ENCODE measurements around the gene PRKG2. TPM values are rescaled to one million over a fixed set of nuclear protein-coding genes. Genes with fewer than 3 reads are reported as not detected.

The PRKG2 gene
- total and polyA plus RNA-seq, 2 of the 13 experiments (the other 11 are each of a cell fraction or from before 2014, with no cell fraction given): 0.04 TPM

GRCh38 chr4:81137446-81137845 lies 77.6 kb downstream of the PRKG2 start:
- ChIA-PET CTCF (ENCODE audit: low intra/inter-chr PET ratio, low total read pairs) (no interaction called here), POLR2A (no interaction called here)
- H3K9ac ChIP-seq (ENCODE audit: insufficient read depth, low read depth, low read length): no peak overlapping the region
- no peaks in the 10 kb centered on the region for H3K9me3 ChIP-seq (ENCODE audit: low read length)
- no peaks in the 10 kb centered on the region for H3K36me3 ChIP-seq (replicated peaks in 1 of 2; ENCODE audit: control insufficient read depth in 1 of 2, insufficient read depth in 2 of 2, low read length in 2 of 2)
- no peak for ATAC-seq
- WGBS (ENCODE audit: low lambda C conversion rate): 18% methylated on average over 3 of the region's 3 CpGs
- intact Hi-C loops (cut with micrococcal nuclease; ENCODE audit: unreplicated experiment) (no loop called here), in situ Hi-C loops (cut with HindIII; ENCODE audit: extremely low pct_ligation_motif_present, low pct_unique_long_range_greater_than_20kb) (no loop called here)
- H3K4me2 ChIP-seq (ENCODE audit: low read depth, low read length): no peak overlapping the region
- FAIRE-seq: no peak
- no TSS peak for BruUV-seq (replicated peaks)
- TF ChIP-seq RFXANK (CRISPR knock-in tag; IDR thresholded peaks at IDR 0.05) (no peak), TGIF2 (CRISPR knock-in tag; IDR thresholded peaks at IDR 0.05) (no peak), HDAC2 (CRISPR knock-in tag; IDR thresholded peaks at IDR 0.05) (no peak), HNRNPL (IDR thresholded peaks at IDR 0.05; ENCODE audit: low read depth, low read length) (no peak), POLR2G (IDR thresholded peaks at IDR 0.05; ENCODE audit: low read depth, low read length) (no peak), HINFP (CRISPR knock-in tag; IDR thresholded peaks at IDR 0.05; ENCODE audit: low read depth) (no peak), BCL6 (CRISPR knock-in tag; IDR thresholded peaks at IDR 0.05) (no peak), TERF1 (CRISPR knock-in tag; IDR thresholded peaks at IDR 0.05) (no peak), ZNF878 (CRISPR knock-in tag; IDR thresholded peaks at IDR 0.05) (no peak), HMGA1 (CRISPR knock-in tag; conservative IDR thresholded peaks at IDR 0.05) (no peak)
- TF ChIP-seq, protein P1, sequence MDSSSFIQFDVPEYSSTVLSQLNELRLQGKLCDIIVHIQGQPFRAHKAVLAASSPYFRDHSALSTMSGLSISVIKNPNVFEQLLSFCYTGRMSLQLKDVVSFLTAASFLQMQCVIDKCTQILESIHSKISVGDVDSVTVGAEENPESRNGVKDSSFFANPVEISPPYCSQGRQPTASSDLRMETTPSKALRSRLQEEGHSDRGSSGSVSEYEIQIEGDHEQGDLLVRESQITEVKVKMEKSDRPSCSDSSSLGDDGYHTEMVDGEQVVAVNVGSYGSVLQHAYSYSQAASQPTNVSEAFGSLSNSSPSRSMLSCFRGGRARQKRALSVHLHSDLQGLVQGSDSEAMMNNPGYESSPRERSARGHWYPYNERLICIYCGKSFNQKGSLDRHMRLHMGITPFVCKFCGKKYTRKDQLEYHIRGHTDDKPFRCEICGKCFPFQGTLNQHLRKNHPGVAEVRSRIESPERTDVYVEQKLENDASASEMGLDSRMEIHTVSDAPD (CRISPR knock-in tag; IDR thresholded peaks at IDR 0.05): no peak
- H2AFZ ChIP-seq (ENCODE audit: low read length): no peak overlapping the region
- no peaks in the 10 kb centered on the region for H4K20me1 ChIP-seq (ENCODE audit: insufficient read depth, low read length)
- no peaks in the 10 kb centered on the region for H3K27me3 ChIP-seq (ENCODE audit: control insufficient read depth in 1 of 2, insufficient read depth in 2 of 2, low read length in 2 of 2)
- no peak overlapping the region for H3K27ac ChIP-seq (ENCODE audit: extremely low read length, insufficient read depth, low read length)
- no peaks in the 10 kb centered on the region for H3K4me1 ChIP-seq (ENCODE audit: insufficient read depth, low read length)
- H3K79me2 ChIP-seq (ENCODE audit: insufficient read depth, low read length): no peaks in the 10 kb centered on the region
- DNase-seq (ENCODE audit: low spot score): no peak
- H3K4me3 ChIP-seq (replicated peaks in 1 of 3; ENCODE audit: insufficient read depth in 1 of 3, low read depth in 2 of 3, low read length in 3 of 3): no peak overlapping the region
